HL-60/S4 treated with phorbol 12-myristate 13-acetate at 8.2 ng/mL for 4 days and 3 days (cell line): ENCODE data around the gene DISP2.

Experiments used
- in situ Hi-C: fragments of 300-500 bp; cut with MboI; formaldehyde crosslinking; loops from 2 replicates; pipeline ENCODE4 v1.15.0; 2022; ENCODE audit warnings: low sequenced_read_pairs

Gene DISP2

DNA sequence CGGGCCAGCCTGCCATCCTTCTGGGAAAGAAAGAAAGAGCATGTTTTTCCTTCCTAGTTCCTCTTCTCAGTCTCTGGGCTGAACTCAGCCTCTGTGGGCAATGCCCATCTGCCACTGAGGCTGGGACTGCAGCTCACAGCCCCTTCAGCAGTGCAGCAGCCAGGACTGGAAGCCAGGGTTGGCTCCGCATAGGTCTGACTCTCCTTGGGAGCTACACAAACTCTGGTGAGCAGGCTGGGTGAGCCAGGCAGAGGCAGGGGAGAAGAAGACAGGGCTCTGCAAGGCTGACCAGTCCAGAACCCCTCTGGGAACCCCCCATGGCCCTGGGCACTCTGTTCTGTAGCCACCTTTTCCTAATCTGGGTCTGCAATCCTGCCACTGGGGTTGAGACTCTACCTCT, 3.6 kb downstream of the DISP2 start:
- in situ Hi-C loops, result no loop called here

GRCh38 chr15:40363611-40364010, 5.6 kb downstream of the DISP2 start:
- in situ Hi-C loops, result no loop called here

GRCh38 chr15:40364251-40364650, 6.2 kb downstream of the DISP2 start:
- in situ Hi-C loops, result no loop called here

DNA sequence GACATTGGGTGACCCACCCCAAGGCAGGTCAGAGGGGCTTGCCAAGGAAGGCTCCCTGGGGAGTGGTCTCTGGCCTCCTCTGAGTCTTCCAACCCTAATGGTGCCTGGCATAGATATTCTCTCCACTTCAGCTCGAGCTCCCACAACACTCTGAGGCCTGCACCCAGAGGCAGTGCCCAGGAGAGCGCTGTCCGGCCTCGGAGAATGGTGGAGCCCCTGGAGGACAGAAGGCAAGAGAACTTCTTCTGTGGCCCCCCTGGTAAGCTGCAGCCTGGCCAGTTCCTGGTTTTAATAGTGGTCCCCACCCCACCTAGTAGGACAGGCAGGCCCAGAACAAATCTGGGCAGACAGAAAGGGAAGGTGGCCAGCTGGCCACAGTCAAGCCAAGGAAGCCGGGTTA, 7.0 kb downstream of the DISP2 start:
- in situ Hi-C loops, result no loop called here

- in situ Hi-C loops, result no loop called here
Measured at GRCh38 chr15:40365624-40366456, 7.8 kb downstream of the DISP2 start.

- in situ Hi-C loops, result no loop called here
Measured at GRCh38 chr15:40366457-40367370, 8.7 kb downstream of the DISP2 start.

GRCh38 chr15:40367371-40367685, 9.3 kb downstream of the DISP2 start:
- in situ Hi-C loops, result no loop called here

- in situ Hi-C loops, result no loop called here
Measured at GRCh38 chr15:40367686-40368611, 9.9 kb downstream of the DISP2 start.

GRCh38 chr15:40368719-40369473, 10.9 kb downstream of the DISP2 start:
- in situ Hi-C loops, result no loop called here

GRCh38 chr15:40369474-40369869, 11.5 kb downstream of the DISP2 start:
- in situ Hi-C loops, result no loop called here

DNA sequence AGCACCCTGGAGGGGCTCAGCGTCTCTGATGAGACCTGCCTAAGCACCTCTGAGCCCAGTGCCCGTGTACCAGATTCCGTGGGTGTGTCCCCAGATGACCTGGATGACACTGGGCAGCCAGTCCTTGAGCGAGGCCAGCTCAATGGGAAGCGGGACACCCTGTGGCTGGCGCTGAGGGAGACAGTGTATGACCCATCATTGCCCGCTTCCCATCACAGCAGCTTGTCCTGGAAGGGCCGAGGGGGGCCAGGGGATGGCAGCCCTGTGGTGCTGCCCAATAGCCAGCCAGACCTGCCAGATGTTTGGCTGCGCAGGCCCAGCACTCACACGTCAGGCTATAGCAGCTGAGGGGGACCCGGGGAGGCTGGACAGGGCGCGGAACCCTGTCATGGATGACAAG, 12.0 kb downstream of the DISP2 start:
- in situ Hi-C loops, result no loop called here

GRCh38 chr15:40372981-40373380, 15.0 kb downstream of the DISP2 start:
- in situ Hi-C loops, result no loop called here

DNA sequence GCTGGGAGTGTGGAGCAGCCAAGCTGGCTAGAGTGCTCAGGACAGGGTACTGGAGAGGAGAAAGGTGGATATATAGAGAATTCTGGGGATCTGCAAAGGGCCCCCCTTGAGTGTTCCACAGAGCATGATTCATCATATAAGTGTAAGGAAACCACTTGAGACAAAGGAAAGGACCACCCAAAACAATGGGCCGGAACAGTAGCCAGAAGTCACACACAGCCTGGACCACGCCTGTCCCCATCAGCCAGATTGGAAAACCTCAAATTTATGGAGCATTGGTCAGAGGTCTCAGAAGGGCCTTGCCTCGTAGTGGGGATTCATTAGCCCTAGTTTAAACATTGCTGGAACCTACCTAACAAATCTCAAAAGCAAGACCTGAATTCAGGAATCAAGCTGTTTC, 19.6 kb downstream of the DISP2 start:
- in situ Hi-C loops, result no loop called here

GRCh38 chr15:40379374-40379773, 21.4 kb downstream of the DISP2 start:
- in situ Hi-C loops, result no loop called here

DNA sequence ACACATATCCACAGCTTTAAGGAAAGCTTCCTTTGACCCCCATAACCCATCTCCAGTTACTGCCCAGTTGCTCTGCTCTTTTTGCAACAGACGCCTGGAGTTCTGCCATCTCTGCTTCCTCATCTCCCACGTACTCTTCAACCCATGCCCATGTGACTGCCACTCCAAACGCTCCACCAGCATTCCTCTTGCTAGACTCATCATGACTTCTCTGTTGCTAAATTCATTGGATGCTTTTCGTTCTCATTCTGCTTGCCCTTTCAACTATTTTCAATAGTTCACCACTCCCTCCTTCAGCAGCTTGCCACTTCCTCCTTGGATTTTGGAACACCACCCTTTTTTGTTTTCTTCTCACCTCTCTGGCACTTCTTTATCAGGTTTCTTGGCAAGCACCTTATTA, 21.8 kb downstream of the DISP2 start:
- in situ Hi-C loops, result no loop called here

GRCh38 chr15:40380636-40381035, 22.6 kb downstream of the DISP2 start:
- in situ Hi-C loops, result no loop called here

DNA sequence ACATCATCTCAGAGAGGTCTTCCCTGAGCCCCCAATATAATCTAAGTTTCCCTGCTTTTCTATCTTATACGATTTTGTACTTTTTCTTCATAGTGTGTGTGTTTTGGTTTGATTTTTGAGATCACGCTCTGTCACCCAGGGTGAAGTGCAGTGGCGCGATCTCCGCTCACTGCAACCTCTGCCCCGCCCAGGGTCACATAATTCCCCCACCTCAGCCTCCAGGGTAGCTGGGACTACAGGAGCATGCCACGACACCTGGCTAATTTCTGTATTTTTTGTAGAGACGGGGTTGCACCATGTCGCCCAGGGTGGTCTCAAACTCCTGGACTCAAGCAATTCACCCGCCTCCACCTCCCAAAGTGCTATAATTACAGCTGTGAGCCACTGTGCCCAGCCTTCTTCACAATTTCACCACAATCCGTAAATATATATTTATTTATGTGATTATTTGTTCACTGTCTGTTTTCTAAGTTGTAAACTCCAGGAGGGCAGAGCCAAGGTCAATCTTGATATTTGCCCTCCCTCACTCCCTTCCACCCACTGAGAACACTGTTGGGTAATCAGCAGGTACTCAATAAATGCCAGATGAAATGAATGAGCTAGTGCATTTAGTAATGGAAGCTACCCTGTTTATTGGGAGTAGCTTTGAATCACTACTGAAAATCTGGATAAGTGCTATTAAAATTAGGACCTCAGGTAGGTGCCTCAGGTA, 24.0 kb downstream of the DISP2 start:
- in situ Hi-C loops, result no loop called here

- in situ Hi-C loops, result no loop called here
Measured at GRCh38 chr15:40382580-40383456, 24.8 kb downstream of the DISP2 start, which contains the start of gene KNSTRN. Gene KNSTRN (plus strand): TSS chr15:40382721. CDS start chr15:40382836, 115 bp downstream.

- in situ Hi-C loops, result no loop called here
Measured at GRCh38 chr15:40386480-40386879, 28.5 kb downstream of the DISP2 start.
